HG03520 (cell line): ENCODE results near the gene F8.

Experiments
- ATAC-seq: cut with Tn5 transposase; IDR thresholded peaks from one replicate; pipeline ENCODE4 v1.9.1; 2021; ENCODE audit warnings: mild to moderate bottlenecking, moderate library complexity; ENCODE audit not compliant: unreplicated experiment

The F8 gene

GRCh38 chrX:154793084-154793795, 229.3 kb downstream of the F8 start:
- no peak for ATAC-seq

DNA sequence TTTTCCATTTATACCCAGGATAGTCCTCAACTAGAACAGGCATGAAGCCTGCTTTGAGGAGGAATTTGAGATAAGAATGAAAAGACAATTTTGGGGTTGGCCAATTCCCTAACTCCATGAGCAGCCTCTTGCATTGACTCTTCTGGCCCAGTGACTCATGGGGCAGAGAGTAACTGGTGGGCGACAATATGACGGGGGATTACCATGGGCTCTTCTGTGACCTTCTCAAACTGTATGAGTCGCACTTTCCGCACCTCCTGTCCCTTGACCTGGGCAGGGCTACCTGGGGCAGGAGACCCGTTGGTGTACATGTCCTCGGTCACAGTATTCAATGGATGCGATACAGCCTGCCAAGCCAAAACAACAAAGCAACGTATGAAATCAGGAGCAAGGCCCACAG, 230.6 kb downstream of the F8 start:
- ATAC-seq, result no peak

DNA sequence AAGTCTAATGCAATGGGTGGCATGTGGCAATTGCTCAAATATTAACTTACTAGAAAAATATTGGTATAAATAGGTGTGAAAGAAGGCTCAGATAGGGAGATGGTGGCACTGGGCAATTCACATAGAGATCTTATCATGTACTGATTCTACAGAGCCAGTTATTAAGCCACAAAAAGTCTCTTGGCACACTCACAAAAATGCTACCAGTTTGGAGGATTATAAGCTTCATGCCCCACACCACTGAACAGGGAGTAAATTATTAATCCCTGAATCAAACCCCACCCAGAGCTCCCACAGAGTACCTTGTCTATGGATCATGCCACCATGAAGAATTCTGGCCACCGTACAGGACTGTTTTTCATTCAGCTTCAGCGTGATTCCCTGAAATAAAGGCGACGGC, 231.1 kb downstream of the F8 start:
- no peak for ATAC-seq
